ENCODE results near the gene TBX18.

DNA sequence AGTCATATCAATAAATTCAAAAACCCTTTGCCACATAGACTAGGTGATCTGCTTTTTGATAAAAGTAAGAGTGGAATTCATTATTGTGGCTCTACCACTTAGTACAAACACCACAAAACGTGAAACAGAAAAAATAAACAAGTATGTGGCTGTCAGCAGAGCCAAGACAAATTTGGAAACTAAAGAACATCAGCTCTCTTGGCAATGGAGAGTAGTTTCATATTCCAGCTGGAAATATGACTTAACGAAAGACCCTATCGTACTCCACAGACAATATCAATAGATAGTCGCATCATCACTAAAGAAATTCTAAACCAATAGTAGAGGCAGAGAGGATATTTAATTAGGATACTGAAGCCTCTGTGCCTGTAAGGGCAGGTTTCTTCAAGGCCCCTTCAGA lies 20.8 kb downstream of the TBX18 start:
- TF ChIP-seq, protein P1, sequence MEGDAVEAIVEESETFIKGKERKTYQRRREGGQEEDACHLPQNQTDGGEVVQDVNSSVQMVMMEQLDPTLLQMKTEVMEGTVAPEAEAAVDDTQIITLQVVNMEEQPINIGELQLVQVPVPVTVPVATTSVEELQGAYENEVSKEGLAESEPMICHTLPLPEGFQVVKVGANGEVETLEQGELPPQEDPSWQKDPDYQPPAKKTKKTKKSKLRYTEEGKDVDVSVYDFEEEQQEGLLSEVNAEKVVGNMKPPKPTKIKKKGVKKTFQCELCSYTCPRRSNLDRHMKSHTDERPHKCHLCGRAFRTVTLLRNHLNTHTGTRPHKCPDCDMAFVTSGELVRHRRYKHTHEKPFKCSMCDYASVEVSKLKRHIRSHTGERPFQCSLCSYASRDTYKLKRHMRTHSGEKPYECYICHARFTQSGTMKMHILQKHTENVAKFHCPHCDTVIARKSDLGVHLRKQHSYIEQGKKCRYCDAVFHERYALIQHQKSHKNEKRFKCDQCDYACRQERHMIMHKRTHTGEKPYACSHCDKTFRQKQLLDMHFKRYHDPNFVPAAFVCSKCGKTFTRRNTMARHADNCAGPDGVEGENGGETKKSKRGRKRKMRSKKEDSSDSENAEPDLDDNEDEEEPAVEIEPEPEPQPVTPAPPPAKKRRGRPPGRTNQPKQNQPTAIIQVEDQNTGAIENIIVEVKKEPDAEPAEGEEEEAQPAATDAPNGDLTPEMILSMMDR (IDR thresholded peaks at IDR 0.05), result no peak
- TF ChIP-seq POLR2A (IDR thresholded peaks at IDR 0.05), result no peak

Measured in gastroesophageal sphincter (tissue), 3 donors.